Thymus (tissue), 11 donors: ENCODE results near the gene MPRIP. TPM values are rescaled to one million over a fixed set of nuclear protein-coding genes. Genes with fewer than 3 reads are reported as not detected.
"Not testable (repeated sequence)": the region's sequence is repeated elsewhere in the genome, so short reads cannot be mapped to it uniquely, and the experiment has no call there.

Experiments used
- DNase-seq, 9 donors: peaks; one replicate each; pipeline ENCODE4 v3.0.0-alpha.2; 2013; ENCODE audit warnings: low spot score in 9 of 9, low read depth in 6 of 9, missing footprints in 1 of 9
- H3K27ac ChIP-seq, 2 donors: one replicate each; pipeline ENCODE4 v1.5.1; 2013; ENCODE audit warnings: control low read depth in 1 of 2, low read depth in 1 of 2, low read length in 1 of 2, mild to moderate bottlenecking in 1 of 2, moderate library complexity in 1 of 2
- H3K27me3 ChIP-seq, 2 donors: one replicate each; pipeline ENCODE4 v1.5.1; 2013; ENCODE audit warnings: low read length in 1 of 2; ENCODE audit not compliant: control insufficient read depth in 2 of 2, insufficient read depth in 1 of 2
- H3K36me3 ChIP-seq, 2 donors: one replicate each; pipeline ENCODE4 v1.5.1; 2013; ENCODE audit warnings: low read length in 1 of 2, mild to moderate bottlenecking in 1 of 2, moderate library complexity in 1 of 2; ENCODE audit not compliant: control insufficient read depth in 2 of 2, insufficient read depth in 2 of 2
- H3K4me1 ChIP-seq, 2 donors: one replicate each; pipeline ENCODE4 v1.5.1; 2013; ENCODE audit warnings: low read length in 2 of 2; ENCODE audit not compliant: control insufficient read depth in 2 of 2, insufficient read depth in 2 of 2
- H3K4me3 ChIP-seq, 2 donors: one replicate each; pipeline ENCODE4 v1.5.1; 2013; ENCODE audit warnings: low read length in 2 of 2, control low read depth in 1 of 2, mild to moderate bottlenecking in 1 of 2
- H3K9me3 ChIP-seq, 2 donors: one replicate each; pipeline ENCODE4 v1.5.1; 2013; ENCODE audit warnings: low read length in 1 of 2, mild to moderate bottlenecking in 1 of 2; ENCODE audit not compliant: control insufficient read depth in 2 of 2, insufficient read depth in 1 of 2
- WGBS: extraction: QIAGEN DNeasy Blood & Tissue Kit; methylation state at CpG from one replicate; pipeline ENCODE4 v1.1.7; 2013; 5-methylcytosine and 5-hydroxymethylcytosine counted together
- polyA plus RNA-seq: library from polyadenylated mRNA; stranded (reverse); fragments of 200-250 nt; gene quantifications from one replicate; pipeline ENCODE4 v1.2.3, GENCODE V29; 2013
- total RNA-seq: library from RNA; stranded (reverse); fragments of 120-200 nt; gene quantifications from one replicate; pipeline ENCODE4 v1.2.4, GENCODE V29; 2013
- donor health status: healthy.

The MPRIP gene
- total and polyA plus RNA-seq, 2 donors: 99.8 to 137 TPM

DNA sequence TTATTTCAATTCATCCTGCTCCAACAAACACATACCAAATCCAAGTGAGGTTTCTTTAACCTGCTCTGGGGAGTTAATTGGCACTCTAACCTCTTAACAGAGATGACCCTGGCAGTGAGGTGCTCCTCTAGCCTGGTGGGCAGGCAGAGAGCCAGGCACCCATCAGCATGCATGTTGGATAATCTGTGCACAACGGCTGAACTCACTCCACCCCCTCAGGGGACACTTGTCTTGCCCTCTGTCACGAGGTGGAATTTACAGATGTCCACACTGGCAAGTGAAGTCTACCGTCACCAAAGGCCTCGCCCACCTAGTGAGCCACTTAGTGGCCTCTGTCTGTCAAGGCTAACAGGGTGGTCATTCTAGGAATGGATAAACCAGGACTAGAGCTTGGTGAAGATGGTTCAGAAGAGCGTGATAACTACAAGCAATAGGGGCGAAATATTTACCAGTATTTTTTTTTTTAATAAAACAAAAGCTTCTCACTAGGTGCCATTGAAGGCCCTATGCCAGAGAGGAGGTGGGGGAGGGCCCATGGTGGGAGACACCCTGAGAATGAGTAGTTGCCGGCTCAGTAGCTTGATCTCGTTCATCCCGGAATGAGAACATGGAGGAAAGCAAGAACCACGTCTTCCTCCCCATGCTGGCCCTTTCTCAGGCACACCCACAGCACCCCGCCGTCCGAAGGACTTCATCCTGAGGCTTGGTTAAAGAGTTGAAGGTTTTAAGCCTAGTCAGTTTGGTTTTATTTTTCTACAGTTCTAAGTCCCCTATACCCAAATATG is 138.7 kb downstream of the MPRIP start:
- Histone ChIP-seq H3K36me3 (peaks cover 54 to 71% of the 10 kb centered on the region in 2 donors), H3K27me3 (peaks cover 0 to 2% of the 10 kb centered on the region in 2 donors), H3K4me1 (peaks cover 20 to 47% of the 10 kb centered on the region in 2 donors), H3K9me3 (peaks cover 0 to 3% of the 10 kb centered on the region in 2 donors), H3K4me3 (no peak overlapping the region), H3K27ac (peak overlapping the region in 1 of 2 donors; percentile 40)
- no peak for DNase-seq
- 97% methylated on average over 13 of the region's 13 CpGs for WGBS

GRCh38 chr17:17181666-17182597 is 139.7 kb downstream of the MPRIP start:
- Histone ChIP-seq H3K4me3 (no peak overlapping the region), H3K36me3 (peaks cover 44 to 61% of the 10 kb centered on the region in 2 donors), H3K9me3 (peaks cover 0 to 3% of the 10 kb centered on the region in 2 donors), H3K4me1 (peaks cover 20 to 51% of the 10 kb centered on the region in 2 donors), H3K27me3 (peaks cover 0 to 2% of the 10 kb centered on the region in 2 donors), H3K27ac (peak overlapping the region; percentile 32 to 80)
- WGBS: 38% methylated on average over 15 of the region's 15 CpGs
- peak; percentile 26 to 90 (median 69) for DNase-seq

GRCh38 chr17:17182598-17183136 is 140.4 kb downstream of the MPRIP start:
- Histone ChIP-seq H3K36me3 (peaks cover 37 to 60% of the 10 kb centered on the region in 2 donors), H3K4me1 (peaks cover 20 to 51% of the 10 kb centered on the region in 2 donors), H3K27me3 (peaks cover 0 to 2% of the 10 kb centered on the region in 2 donors)

DNA sequence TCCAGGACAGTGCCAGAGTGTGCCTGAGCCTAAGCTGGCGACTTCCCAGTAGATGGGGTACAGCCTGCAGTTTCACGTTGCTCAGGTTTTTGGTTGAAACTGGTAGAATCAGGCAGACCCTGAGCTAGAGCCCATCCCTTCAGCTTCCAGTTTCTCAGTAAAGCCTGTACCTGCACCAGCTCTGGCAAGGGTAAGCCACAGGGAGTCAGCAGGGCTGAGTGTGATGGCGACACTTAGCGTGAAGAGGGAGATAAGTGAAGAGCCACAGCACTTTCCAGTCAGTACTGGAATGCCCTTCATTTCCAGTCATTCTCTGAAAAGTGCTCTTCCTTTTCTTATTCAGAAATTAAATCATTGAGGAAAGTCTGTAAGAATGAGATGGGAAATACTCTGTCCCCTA is 141.5 kb downstream of the MPRIP start:
- H3K27me3 ChIP-seq: peaks cover 0 to 2% of the 10 kb centered on the region in 2 donors
- H3K4me1 ChIP-seq: peaks cover 20 to 51% of the 10 kb centered on the region in 2 donors
- 98% methylated on average over 4 of the region's 4 CpGs for WGBS
- H3K27ac ChIP-seq: no peak overlapping the region
- H3K36me3 ChIP-seq: peaks cover 41 to 54% of the 10 kb centered on the region in 2 donors
- no peak overlapping the region for H3K4me3 ChIP-seq
- DNase-seq: no peak
- peaks cover 0 to 3% of the 10 kb centered on the region in 2 donors for H3K9me3 ChIP-seq

More at GRCh38 chr17:17182598-17183136, 140.4 kb downstream of the MPRIP start:
- Histone ChIP-seq H3K9me3 (peaks cover 0 to 3% of the 10 kb centered on the region in 2 donors), H3K4me3 (no peak overlapping the region), H3K27ac (peak overlapping the region; percentile 55 to 80)
- peak in 1 of 9 donors; percentile 19 for DNase-seq
- 87% methylated on average over 6 of the region's 6 CpGs for WGBS

GRCh38 chr17:17184985-17185757 is 142.9 kb downstream of the MPRIP start:
- H3K4me1 ChIP-seq: peaks cover 20 to 48% of the 10 kb centered on the region in 2 donors
- H3K4me3 ChIP-seq, H3K27me3 ChIP-seq, DNase-seq, H3K27ac ChIP-seq, H3K9me3 ChIP-seq: not testable (repeated sequence)
- WGBS: 86% methylated on average over 13 of the region's 13 CpGs
- H3K36me3 ChIP-seq: peaks cover 34 to 51% of the 10 kb centered on the region in 2 donors

DNA sequence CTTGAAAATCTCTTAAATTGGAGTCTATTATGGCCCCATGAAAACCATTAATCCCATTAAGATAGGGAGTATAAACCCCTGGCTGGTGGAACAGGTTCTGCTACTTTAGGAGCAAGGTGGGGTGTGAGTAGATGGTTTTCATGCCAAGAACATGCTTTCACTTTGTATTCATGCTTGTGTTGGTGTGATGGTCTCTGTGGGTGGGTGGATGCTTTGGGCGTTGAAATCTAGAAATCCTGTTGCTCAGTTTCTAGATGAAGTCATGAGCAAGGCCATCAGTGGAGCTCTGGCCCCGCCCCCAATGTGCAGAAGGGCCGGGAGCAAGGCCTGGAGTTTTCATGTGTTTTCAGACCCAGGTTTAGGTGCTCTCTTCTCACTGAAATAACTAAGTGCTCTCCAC is 143.8 kb downstream of the MPRIP start:
- Histone ChIP-seq H3K9me3 (no peaks in the 10 kb centered on the region), H3K27ac (no peak overlapping the region), H3K36me3 (peaks cover 25 to 42% of the 10 kb centered on the region in 2 donors), H3K4me1 (peaks cover 20 to 41% of the 10 kb centered on the region in 2 donors), H3K4me3 (no peak overlapping the region), H3K27me3 (peaks cover 0 to 2% of the 10 kb centered on the region in 2 donors)
- DNase-seq: peak in 1 of 9 donors; percentile 18
- WGBS: 83% methylated on average over 3 of the region's 3 CpGs

GRCh38 chr17:17186551-17187505 is 144.6 kb downstream of the MPRIP start:
- no peak for DNase-seq
- Histone ChIP-seq H3K9me3 (no peaks in the 10 kb centered on the region), H3K4me1 (peaks cover 17 to 33% of the 10 kb centered on the region in 2 donors), H3K36me3 (peaks cover 23 to 41% of the 10 kb centered on the region in 2 donors), H3K27me3 (peaks cover 0 to 2% of the 10 kb centered on the region in 2 donors), H3K27ac (no peak overlapping the region), H3K4me3 (no peak overlapping the region)
- WGBS: 95% methylated on average over 14 of the region's 14 CpGs
